Measurements from ENCODE around the gene IMMP2L. TPM values are rescaled to one million over a fixed set of nuclear protein-coding genes. Genes with fewer than 3 reads are reported as not detected.

The IMMP2L gene
- total RNA-seq, 6 experiments from 2014 or later: 14.2 to 25.3 (median 19.7) TPM

- intact Hi-C loops (cut with DNase I): no loop called here
- Histone ChIP-seq H3K27me3 (no peaks in the 10 kb centered on the region), H3K27ac (no peak overlapping the region), H3K4me3 (no peak overlapping the region), H3K9me3 (no peaks in the 10 kb centered on the region), H3K4me1 (no peaks in the 10 kb centered on the region), H3K36me3 (no peaks in the 10 kb centered on the region)
- no peak for DNase-seq
- 83% methylated on average over 1 of the region's 3 CpGs for WGBS (ENCODE audit: insufficient coverage, low coverage, low lambda C conversion rate, missing lambda C conversion rate)
- no peak for ATAC-seq
- TF ChIP-seq POLR2A (IDR thresholded peaks at IDR 0.05) (no peak), CTCF (IDR thresholded peaks at IDR 0.05) (no peak)
These were observed 351.3 kb downstream of the IMMP2L start for GRCh38 chr7:111210996-111211395.

GRCh38 chr7:111210043-111210442 lies 352.2 kb downstream of the IMMP2L start:
- intact Hi-C loops (cut with DNase I): no loop called here
- DNase-seq (no peak), ATAC-seq (no peak)
- H3K4me3 ChIP-seq: no peak overlapping the region
- WGBS (ENCODE audit: insufficient coverage, low coverage, low lambda C conversion rate, missing lambda C conversion rate): 82% methylated on average over 1 of the region's 1 CpG
- H3K36me3 ChIP-seq: no peaks in the 10 kb centered on the region
- H3K27me3 ChIP-seq: no peaks in the 10 kb centered on the region
- no peaks in the 10 kb centered on the region for H3K9me3 ChIP-seq
- H3K4me1 ChIP-seq: no peaks in the 10 kb centered on the region
- TF ChIP-seq CTCF (IDR thresholded peaks at IDR 0.05): no peak
- no peak for TF ChIP-seq POLR2A (IDR thresholded peaks at IDR 0.05)
- H3K27ac ChIP-seq: no peak overlapping the region

GRCh38 chr7:111205251-111205650 lies 357.0 kb downstream of the IMMP2L start:
- DNase-seq (no peak), ATAC-seq (no peak)
- no peak overlapping the region for H3K27ac ChIP-seq
- H3K27me3 ChIP-seq: no peaks in the 10 kb centered on the region
- no peak overlapping the region for H3K4me3 ChIP-seq
- no peaks in the 10 kb centered on the region for H3K4me1 ChIP-seq
- WGBS (ENCODE audit: insufficient coverage, low coverage, low lambda C conversion rate, missing lambda C conversion rate): 60% methylated on average over 1 of the region's 1 CpG
- intact Hi-C loops (cut with DNase I): no loop called here
- H3K36me3 ChIP-seq: no peaks in the 10 kb centered on the region
- TF ChIP-seq POLR2A (IDR thresholded peaks at IDR 0.05) (no peak), CTCF (IDR thresholded peaks at IDR 0.05) (no peak)
- H3K9me3 ChIP-seq: no peaks in the 10 kb centered on the region

GRCh38 chr7:111202321-111202720 lies 360.0 kb downstream of the IMMP2L start:
- Histone ChIP-seq H3K36me3 (no peaks in the 10 kb centered on the region), H3K4me1 (no peaks in the 10 kb centered on the region), H3K27ac (no peak overlapping the region), H3K27me3 (no peaks in the 10 kb centered on the region), H3K4me3 (no peak overlapping the region), H3K9me3 (no peaks in the 10 kb centered on the region)
- ATAC-seq: no peak
- intact Hi-C loops (cut with DNase I): no loop called here
- no peak for TF ChIP-seq POLR2A (IDR thresholded peaks at IDR 0.05)
- no peak for TF ChIP-seq CTCF (IDR thresholded peaks at IDR 0.05)
- no peak for DNase-seq
- 82% methylated on average over 4 of the region's 4 CpGs for WGBS (ENCODE audit: insufficient coverage, low coverage, low lambda C conversion rate, missing lambda C conversion rate)

GRCh38 chr7:111199643-111200042 lies 362.6 kb downstream of the IMMP2L start:
- no peaks in the 10 kb centered on the region for H3K9me3 ChIP-seq
- no peaks in the 10 kb centered on the region for H3K4me1 ChIP-seq
- H3K4me3 ChIP-seq: no peak overlapping the region
- TF ChIP-seq POLR2A (IDR thresholded peaks at IDR 0.05) (no peak), CTCF (IDR thresholded peaks at IDR 0.05) (no peak)
- H3K36me3 ChIP-seq: no peaks in the 10 kb centered on the region
- intact Hi-C loops (cut with DNase I): no loop called here
- no peak for ATAC-seq
- no peak for DNase-seq
- no peak overlapping the region for H3K27ac ChIP-seq
- H3K27me3 ChIP-seq: no peaks in the 10 kb centered on the region

Measured in right lobe of liver (tissue), 6 donors.